Large intestine (tissue), 3 donors: ENCODE results near the gene TRIO. TPM values are rescaled to one million over a fixed set of nuclear protein-coding genes. Genes with fewer than 3 reads are reported as not detected.

ENCODE experiments used
- DNase-seq, 2 donors: peaks; one replicate each; pipeline versions ENCODE4 v3.0.0 to v3.0.0-alpha.2; 2013
- H3K27ac ChIP-seq: one replicate; pipeline ENCODE4 v1.5.1; 2013; ENCODE audit warnings: low read length
- H3K27me3 ChIP-seq: 2 replicates; pipeline ENCODE4 v1.6.1; 2013; ENCODE audit warnings: low read length; ENCODE audit not compliant: control insufficient read depth, insufficient read depth
- H3K36me3 ChIP-seq: 2 replicates; pipeline ENCODE4 v1.6.1; 2013; ENCODE audit warnings: low read length; ENCODE audit not compliant: control insufficient read depth, insufficient read depth
- H3K4me1 ChIP-seq: one replicate; pipeline ENCODE4 v1.6.1; 2013; ENCODE audit warnings: low read length; ENCODE audit not compliant: control insufficient read depth, insufficient read depth
- H3K4me3 ChIP-seq: one replicate; pipeline ENCODE4 v1.5.1; 2013; ENCODE audit warnings: low read length
- H3K9me3 ChIP-seq: one replicate; pipeline ENCODE4 v1.6.1; 2013; ENCODE audit warnings: mild to moderate bottlenecking, low read depth, low read length, moderate library complexity; ENCODE audit not compliant: control insufficient read depth
- WGBS: methylation state at CpG from one replicate; pipeline ENCODE4 v1.1.5; 2013; ENCODE audit warnings: low lambda C conversion rate; ENCODE audit not compliant: insufficient coverage; 5-methylcytosine and 5-hydroxymethylcytosine counted together
- polyA plus RNA-seq: library from polyadenylated mRNA; unstranded; fragments of 120-200 nt; gene quantifications from one replicate; pipeline ENCODE4 v1.2.1, GENCODE V29; 2013

TRIO gene
- polyA plus RNA-seq, 1 donor, result 66.6 TPM

GRCh38 chr5:14209222-14209822 is 66.2 kb downstream of the TRIO start:
- peak overlapping the region; percentile 73 for H3K27ac ChIP-seq
- no peaks in the 10 kb centered on the region for H3K9me3 ChIP-seq
- no peaks in the 10 kb centered on the region for H3K36me3 ChIP-seq
- peaks cover 76% of the 10 kb centered on the region for H3K4me1 ChIP-seq
- WGBS, result 60% methylated on average over 1 of the region's 9 CpGs
- DNase-seq, result no peak
- H3K27me3 ChIP-seq, result no peaks in the 10 kb centered on the region
- H3K4me3 ChIP-seq, result no peak overlapping the region

DNA sequence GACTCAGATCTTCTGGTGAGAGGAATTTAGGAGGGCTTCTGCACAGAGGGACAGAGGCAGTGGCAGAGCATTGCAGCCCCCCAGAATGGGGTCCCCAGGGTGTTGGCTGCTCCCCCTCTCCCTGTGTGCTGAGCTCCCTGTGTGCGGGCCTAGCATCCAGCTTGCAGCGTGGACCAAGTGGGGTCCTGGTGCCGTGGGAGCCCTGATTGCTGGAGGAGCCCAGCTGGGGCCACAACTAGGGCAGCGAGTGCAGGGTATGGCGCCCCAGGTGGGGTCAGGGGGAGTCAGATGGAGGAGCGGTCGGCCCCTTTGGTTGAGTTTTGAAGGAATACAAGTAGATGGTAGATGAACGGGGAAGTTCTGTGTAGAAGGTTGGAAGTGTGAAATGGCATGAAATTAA is 66.7 kb downstream of the TRIO start:
- WGBS, result 100% methylated on average over 5 of the region's 8 CpGs
- peak overlapping the region; percentile 73 for H3K27ac ChIP-seq

DNA sequence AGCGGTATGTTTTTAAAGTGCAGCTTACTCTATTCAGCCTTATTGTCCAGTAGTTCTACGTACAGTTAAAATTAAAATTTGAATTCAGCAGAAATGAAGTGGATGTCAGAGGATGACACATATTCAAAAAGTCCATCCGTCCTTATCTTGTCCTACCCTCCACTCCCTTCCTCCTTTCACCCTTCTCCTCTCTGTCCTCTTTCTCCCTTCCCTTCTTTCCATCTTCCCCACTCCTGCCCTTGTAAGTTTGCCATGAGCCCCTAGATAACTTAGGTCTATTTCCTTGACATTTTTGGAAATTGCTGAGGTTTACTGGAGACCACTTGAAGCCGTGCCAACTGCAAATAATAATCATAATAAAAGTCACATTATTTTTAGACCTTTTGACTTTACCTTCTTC is 67.6 kb downstream of the TRIO start:
- H3K4me3 ChIP-seq, result no peak overlapping the region
- no peaks in the 10 kb centered on the region for H3K27me3 ChIP-seq
- peaks cover 66% of the 10 kb centered on the region for H3K4me1 ChIP-seq
- no peak overlapping the region for H3K27ac ChIP-seq
- 75% methylated on average over 2 of the region's 4 CpGs for WGBS
- no peak for DNase-seq
- H3K36me3 ChIP-seq, result no peaks in the 10 kb centered on the region
- no peaks in the 10 kb centered on the region for H3K9me3 ChIP-seq

More for the DNA sequence above, 66.7 kb downstream of the TRIO start:
- Histone ChIP-seq H3K9me3 (no peaks in the 10 kb centered on the region), H3K27me3 (no peaks in the 10 kb centered on the region), H3K4me1 (peaks cover 72% of the 10 kb centered on the region), H3K36me3 (no peaks in the 10 kb centered on the region), H3K4me3 (no peak overlapping the region)
- DNase-seq, result no peak

DNA sequence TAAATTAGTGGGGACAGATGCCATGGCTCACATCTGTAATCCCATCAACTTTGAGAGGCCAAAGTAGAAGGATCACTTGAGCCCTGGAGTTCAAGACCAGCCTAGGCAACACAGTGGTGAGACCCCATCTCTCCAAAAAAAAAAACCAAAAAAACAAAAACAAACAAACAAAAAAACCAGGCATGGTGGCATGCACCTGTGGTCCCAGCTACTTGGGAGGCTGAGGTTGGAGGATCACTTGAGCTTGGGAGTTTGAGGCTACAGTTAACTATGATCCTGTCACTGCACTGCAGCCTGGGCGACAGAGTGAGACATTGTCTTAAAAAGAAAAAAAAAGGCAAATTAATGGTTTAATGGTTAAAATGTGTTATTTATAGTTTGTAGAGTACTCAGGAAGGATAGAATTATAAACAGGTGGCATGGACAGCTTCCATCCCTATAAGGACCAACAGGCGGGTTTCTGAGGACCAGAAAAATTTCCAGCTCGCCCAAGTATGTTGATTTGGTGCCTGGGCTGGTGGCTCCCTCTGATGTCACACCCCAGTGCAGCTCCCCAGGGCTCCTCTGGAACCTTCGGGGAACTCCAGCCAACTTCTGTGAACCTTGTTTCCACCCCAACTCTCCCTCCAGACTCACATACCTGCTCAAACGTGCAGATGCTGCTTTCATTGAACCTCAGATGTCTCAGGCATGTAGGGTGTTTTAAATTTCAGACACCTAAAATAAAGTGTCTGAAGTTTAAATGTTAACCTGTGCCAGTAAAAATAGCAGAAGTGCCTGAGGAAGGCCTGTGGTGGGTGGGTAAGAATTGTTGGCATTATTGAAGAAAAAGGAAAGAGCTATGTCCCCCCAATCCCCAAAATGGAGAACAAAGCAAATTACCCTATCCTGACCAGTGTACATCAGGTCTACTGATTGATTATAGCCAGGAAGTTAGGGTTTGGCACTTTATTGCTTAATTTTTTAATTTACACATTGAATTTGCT is 69.0 kb downstream of the TRIO start:
- 75% methylated on average over 1 of the region's 5 CpGs for WGBS
- Histone ChIP-seq H3K9me3 (no peaks in the 10 kb centered on the region), H3K4me1 (peaks cover 61% of the 10 kb centered on the region), H3K27ac (peak overlapping the region; percentile 74), H3K36me3 (no peaks in the 10 kb centered on the region), H3K27me3 (no peaks in the 10 kb centered on the region), H3K4me3 (no peak overlapping the region)
- DNase-seq, result no peak

- WGBS, result no CpG with 5 or more reads among the region's 4 CpGs
- Histone ChIP-seq H3K4me3 (no peak overlapping the region), H3K4me1 (peaks cover 63% of the 10 kb centered on the region), H3K27ac (peak overlapping the region; percentile 74), H3K27me3 (no peaks in the 10 kb centered on the region), H3K9me3 (no peaks in the 10 kb centered on the region), H3K36me3 (no peaks in the 10 kb centered on the region)
- peak; percentile 70 to 75 for DNase-seq
These were observed 69.7 kb downstream of the TRIO start for GRCh38 chr5:14212838-14213237.

GRCh38 chr5:14213253-14213652 is 70.1 kb downstream of the TRIO start:
- peak overlapping the region; percentile 74 for H3K27ac ChIP-seq
- 67% methylated on average over 1 of the region's 1 CpG for WGBS
- H3K4me1 ChIP-seq, result peaks cover 63% of the 10 kb centered on the region

GRCh38 chr5:14213813-14214585 is 70.9 kb downstream of the TRIO start:
- H3K27ac ChIP-seq, result peak overlapping the region; percentile 74
- no peak overlapping the region for H3K4me3 ChIP-seq
- peak; percentile 48 to 77 for DNase-seq
- H3K4me1 ChIP-seq, result peaks cover 66% of the 10 kb centered on the region
- H3K27me3 ChIP-seq, result no peaks in the 10 kb centered on the region
- H3K36me3 ChIP-seq, result no peaks in the 10 kb centered on the region
- no peaks in the 10 kb centered on the region for H3K9me3 ChIP-seq
- WGBS, result 67% methylated on average over 1 of the region's 6 CpGs

More at GRCh38 chr5:14213253-14213652, 70.1 kb downstream of the TRIO start:
- H3K4me3 ChIP-seq, result no peak overlapping the region
- H3K27me3 ChIP-seq, result no peaks in the 10 kb centered on the region
- H3K36me3 ChIP-seq, result no peaks in the 10 kb centered on the region
- DNase-seq, result no peak
- H3K9me3 ChIP-seq, result no peaks in the 10 kb centered on the region

DNA sequence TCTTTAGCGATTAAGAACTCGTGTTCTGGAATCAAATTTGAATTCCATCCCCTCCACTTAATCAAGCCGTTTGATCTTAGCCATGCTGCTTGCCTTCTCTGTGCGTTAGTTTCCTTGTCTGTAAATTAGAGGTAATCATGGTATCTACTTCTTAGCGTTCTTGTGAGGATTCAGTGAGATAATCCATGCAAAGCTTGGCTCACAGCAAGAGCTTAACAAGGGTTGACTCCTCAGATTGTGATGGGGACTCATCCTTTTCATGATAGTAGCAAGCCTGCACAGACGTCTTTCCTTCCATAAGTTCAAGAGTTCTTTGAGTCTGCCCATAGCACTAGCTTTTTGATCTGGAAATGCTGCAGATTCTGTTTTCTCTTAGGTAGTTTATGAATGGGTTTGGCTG is 72.8 kb downstream of the TRIO start:
- DNase-seq, result no peak
- WGBS, result 83% methylated on average over 3 of the region's 6 CpGs
- Histone ChIP-seq H3K4me1 (peaks cover 68% of the 10 kb centered on the region), H3K4me3 (no peak overlapping the region), H3K27ac (no peak overlapping the region), H3K9me3 (no peaks in the 10 kb centered on the region), H3K36me3 (no peaks in the 10 kb centered on the region), H3K27me3 (no peaks in the 10 kb centered on the region)

DNA sequence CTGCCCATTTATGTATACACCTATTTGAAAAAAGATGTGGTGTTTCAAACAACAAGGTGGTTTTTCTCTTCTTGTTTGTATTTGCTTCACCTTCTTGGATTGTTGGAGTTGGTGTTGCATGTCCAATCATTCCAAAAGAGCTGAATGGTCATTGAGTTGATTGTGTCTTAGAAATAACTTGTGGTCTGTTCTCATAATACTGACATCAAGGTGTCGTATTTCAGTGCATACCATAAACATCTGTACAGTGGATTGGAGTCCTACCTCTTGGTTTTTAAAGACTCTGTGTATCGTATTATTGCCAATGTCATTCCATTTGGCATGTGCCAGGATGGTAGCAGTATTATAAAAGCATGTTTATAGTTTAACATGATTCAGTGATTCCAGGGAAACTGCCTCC is 73.2 kb downstream of the TRIO start:
- no peaks in the 10 kb centered on the region for H3K27me3 ChIP-seq
- H3K9me3 ChIP-seq, result no peaks in the 10 kb centered on the region
- H3K27ac ChIP-seq, result no peak overlapping the region
- WGBS, result no CpG with 5 or more reads among the region's 2 CpGs
- H3K4me1 ChIP-seq, result peaks cover 71% of the 10 kb centered on the region
- DNase-seq, result no peak
- no peak overlapping the region for H3K4me3 ChIP-seq
- no peaks in the 10 kb centered on the region for H3K36me3 ChIP-seq

DNA sequence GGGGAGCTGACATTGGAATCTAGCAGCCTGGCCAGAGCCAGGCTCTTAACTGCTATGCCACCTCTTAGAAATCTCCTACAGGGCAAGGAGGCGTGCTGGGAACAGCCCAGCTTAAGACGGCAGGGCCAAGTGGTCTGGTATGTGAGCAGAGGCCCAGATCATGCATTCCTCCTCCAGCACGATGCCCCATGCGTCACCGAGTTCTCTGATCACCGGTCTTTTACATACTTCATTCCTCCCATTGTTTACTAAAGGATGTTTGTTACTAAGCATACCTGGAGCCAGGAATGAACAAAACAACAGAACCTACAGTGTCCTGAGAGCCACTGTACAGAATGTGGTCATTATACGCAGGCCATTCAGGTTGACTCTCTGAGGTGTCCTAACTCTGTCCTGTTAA is 73.8 kb downstream of the TRIO start:
- WGBS, result no CpG with 5 or more reads among the region's 7 CpGs
- peak overlapping the region; percentile 57 for H3K27ac ChIP-seq
- H3K4me1 ChIP-seq, result peaks cover 68% of the 10 kb centered on the region

More for the DNA sequence above, 73.8 kb downstream of the TRIO start:
- DNase-seq, result no peak
- Histone ChIP-seq H3K9me3 (no peaks in the 10 kb centered on the region), H3K4me3 (no peak overlapping the region), H3K36me3 (no peaks in the 10 kb centered on the region), H3K27me3 (no peaks in the 10 kb centered on the region)
